ENCODE results near the gene SETX.

- TF ChIP-seq POLR2A (IDR thresholded peaks at IDR 0.05; ENCODE audit: low read length) = no peak
- no peak for TF ChIP-seq GATA1 (IDR thresholded peaks at IDR 0.05; ENCODE audit: low read depth, low read length)
Observed at GRCh38 chr9:132235894-132236661, 118.7 kb downstream of the SETX start.

All from erythroblast (primary cell).